Cardiac fibroblast (primary cell): ENCODE measurements around the gene IKZF1.

Experiments used
- DNase-seq, 2 donors: peaks; one replicate each; pipeline versions ENCODE4 v3.0.0 to v3.0.0-alpha.2; 2010; ENCODE audit warnings: low read depth in 2 of 2
- H3K4me3 ChIP-seq, 2 donors: replicated peaks in 1 of 2; 1 replicate in 1 of 2; 2 replicates in 1 of 2; pipeline ENCODE4 v1.5.1; 2011; ENCODE audit warnings: low read depth in 2 of 2, low read length in 2 of 2, mild to moderate bottlenecking in 2 of 2, moderate library complexity in 1 of 2
- CTCF ChIP-seq: IDR thresholded peaks from one replicate; pipeline ENCODE4 v1.5.1; 2011; ENCODE audit warnings: low read depth, mild to moderate bottlenecking, low read length, inconsistent platforms

Gene IKZF1

GRCh38 chr7:50266635-50267386, 37.7 kb upstream of the IKZF1 start:
- DNase-seq: no peak
- no peak for TF ChIP-seq CTCF
- no peak overlapping the region for H3K4me3 ChIP-seq

GRCh38 chr7:50267525-50268041, 36.9 kb upstream of the IKZF1 start:
- no peak for DNase-seq
- H3K4me3 ChIP-seq: no peak overlapping the region
- TF ChIP-seq CTCF: no peak

- no peak for DNase-seq
- H3K4me3 ChIP-seq: no peak overlapping the region
- TF ChIP-seq CTCF: no peak
Observed at GRCh38 chr7:50268223-50268622, 36.3 kb upstream of the IKZF1 start.

GRCh38 chr7:50268990-50269389, 35.5 kb upstream of the IKZF1 start:
- DNase-seq: no peak
- no peak for TF ChIP-seq CTCF
- no peak overlapping the region for H3K4me3 ChIP-seq

- DNase-seq: no peak
- no peak overlapping the region for H3K4me3 ChIP-seq
- no peak for TF ChIP-seq CTCF
Observed at GRCh38 chr7:50270531-50271018, 33.9 kb upstream of the IKZF1 start.

- no peak for DNase-seq
- TF ChIP-seq CTCF: no peak
- H3K4me3 ChIP-seq: no peak overlapping the region
Observed at GRCh38 chr7:50272808-50273207, 31.7 kb upstream of the IKZF1 start.

GRCh38 chr7:50273301-50273700, 31.2 kb upstream of the IKZF1 start:
- no peak for DNase-seq
- H3K4me3 ChIP-seq: no peak overlapping the region
- TF ChIP-seq CTCF: no peak
